ENCODE measurements around the gene PDE10A.

DNA sequence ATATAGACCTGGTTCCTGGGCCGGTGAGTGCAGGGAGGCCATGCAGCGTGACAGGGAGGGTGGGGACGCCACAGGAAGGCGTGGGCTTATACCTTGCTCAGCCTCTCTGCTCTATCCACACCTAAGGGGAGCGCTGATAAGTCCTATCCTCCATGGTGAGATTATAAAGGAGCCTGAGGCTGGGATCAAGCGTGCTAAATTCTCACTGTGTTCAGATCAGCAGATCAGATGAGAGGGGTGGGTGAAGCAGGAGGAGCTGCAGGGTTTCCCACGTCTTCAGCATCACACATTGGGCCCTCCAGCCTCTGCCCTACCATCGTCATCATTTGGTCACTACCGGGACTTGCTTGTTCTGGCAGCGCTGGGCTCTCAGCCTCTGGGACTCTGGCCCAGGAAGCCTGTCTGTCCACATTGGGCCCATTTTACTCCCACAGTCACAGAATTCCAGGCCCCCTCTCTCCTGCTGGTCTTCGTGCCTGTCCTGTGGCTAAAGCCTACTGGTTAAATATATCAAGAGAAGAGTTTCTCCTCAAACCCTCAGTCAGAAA, 29.1 kb upstream of the PDE10A start:
- TF ChIP-seq POLR2A (IDR thresholded peaks at IDR 0.05), result no peak
- TF ChIP-seq, protein P1, sequence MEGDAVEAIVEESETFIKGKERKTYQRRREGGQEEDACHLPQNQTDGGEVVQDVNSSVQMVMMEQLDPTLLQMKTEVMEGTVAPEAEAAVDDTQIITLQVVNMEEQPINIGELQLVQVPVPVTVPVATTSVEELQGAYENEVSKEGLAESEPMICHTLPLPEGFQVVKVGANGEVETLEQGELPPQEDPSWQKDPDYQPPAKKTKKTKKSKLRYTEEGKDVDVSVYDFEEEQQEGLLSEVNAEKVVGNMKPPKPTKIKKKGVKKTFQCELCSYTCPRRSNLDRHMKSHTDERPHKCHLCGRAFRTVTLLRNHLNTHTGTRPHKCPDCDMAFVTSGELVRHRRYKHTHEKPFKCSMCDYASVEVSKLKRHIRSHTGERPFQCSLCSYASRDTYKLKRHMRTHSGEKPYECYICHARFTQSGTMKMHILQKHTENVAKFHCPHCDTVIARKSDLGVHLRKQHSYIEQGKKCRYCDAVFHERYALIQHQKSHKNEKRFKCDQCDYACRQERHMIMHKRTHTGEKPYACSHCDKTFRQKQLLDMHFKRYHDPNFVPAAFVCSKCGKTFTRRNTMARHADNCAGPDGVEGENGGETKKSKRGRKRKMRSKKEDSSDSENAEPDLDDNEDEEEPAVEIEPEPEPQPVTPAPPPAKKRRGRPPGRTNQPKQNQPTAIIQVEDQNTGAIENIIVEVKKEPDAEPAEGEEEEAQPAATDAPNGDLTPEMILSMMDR (IDR thresholded peaks at IDR 0.05), result no peak
- TF ChIP-seq EP300 (IDR thresholded peaks at IDR 0.05), result no peak
- TF ChIP-seq POLR2AphosphoS5 (IDR thresholded peaks at IDR 0.05), result no peak

Data from suprapubic skin (tissue), 4 donors.